Tibial nerve (tissue), 4 donors: Measurements from ENCODE around the gene HYAL2. TPM values are rescaled to one million over a fixed set of nuclear protein-coding genes. Genes with fewer than 3 reads are reported as not detected.
"Not testable (repeated sequence)": the region's sequence is repeated elsewhere in the genome, so short reads cannot be mapped to it uniquely, and the experiment has no call there.

Experiments used
- DNase-seq, 2 donors: peaks; one replicate each; pipeline ENCODE4 v3.0.0-alpha.2; 2019; ENCODE audit warnings: low spot score in 2 of 2
- H3K27ac ChIP-seq, 4 donors: fragments of 200-600 bp; sonication (generic) in 3 of 4; one replicate each; pipeline ENCODE4 v1.5.1; 2017 to 2019; ENCODE audit warnings: mild to moderate bottlenecking in 1 of 4
- H3K27me3 ChIP-seq, 2 donors: fragments of 200-600 bp; sonication (generic) in 1 of 2; one replicate each; pipeline versions ENCODE4 v1.5.1 to v1.6.0; 2017 to 2019
- H3K36me3 ChIP-seq, 3 donors: fragments of 200-600 bp; sonication (generic); one replicate each; pipeline ENCODE4 v1.5.1; 2018 to 2019
- H3K4me1 ChIP-seq, 4 donors: fragments of 200-600 bp; sonication (generic) in 3 of 4; one replicate each; pipeline ENCODE4 v1.5.1; 2017 to 2019
- H3K4me3 ChIP-seq, 4 donors: fragments of 200-600 bp; sonication (generic) in 3 of 4; one replicate each; pipeline ENCODE4 v1.5.1; 2017 to 2019; ENCODE audit warnings: mild to moderate bottlenecking in 1 of 4, moderate library complexity in 1 of 4
- H3K9me3 ChIP-seq, 4 donors: fragments of 200-600 bp; sonication (generic) in 3 of 4; one replicate each; pipeline ENCODE4 v1.5.1; 2017 to 2019
- CTCF ChIP-seq, 5 experiments: fragments of 200-600 bp in 3 of 5; fragments of 450-650 bp in 2 of 5; sonication (generic) in 3 of 5; IDR thresholded peaks; one replicate each; pipeline ENCODE4 v1.5.1; 2016 to 2019; ENCODE audit warnings: antibody characterized with exemption in 5 of 5, mild to moderate bottlenecking in 3 of 5, moderate library complexity in 2 of 5
- EP300 ChIP-seq, 2 donors: sonication (generic); formaldehyde crosslinking; IDR thresholded peaks; one replicate each; pipeline ENCODE4 v1.6.1; 2017; ENCODE audit warnings: antibody characterized with exemption in 2 of 2, mild to moderate bottlenecking in 1 of 2
- POLR2A ChIP-seq, 2 donors: fragments of 450-650 bp; IDR thresholded peaks; one replicate each; pipeline ENCODE4 v1.6.1; 2017; ENCODE audit warnings: antibody characterized with exemption in 2 of 2, mild to moderate bottlenecking in 2 of 2, moderate library complexity in 2 of 2
- WGBS, 2 donors: methylation state at CpG; one replicate each; pipeline ENCODE4 v1.1.5; 2018; 5-methylcytosine and 5-hydroxymethylcytosine counted together
- total RNA-seq, 4 donors: library from RNA; depleted of rRNA; stranded (reverse); fragments of >200 nt; gene quantifications; one replicate each; pipeline ENCODE4 v1.1.0, GENCODE V29; 2016

HYAL2 gene
- total RNA-seq, 4 donors from 2014 or later: 86.9 to 169 (median 129) TPM

DNA sequence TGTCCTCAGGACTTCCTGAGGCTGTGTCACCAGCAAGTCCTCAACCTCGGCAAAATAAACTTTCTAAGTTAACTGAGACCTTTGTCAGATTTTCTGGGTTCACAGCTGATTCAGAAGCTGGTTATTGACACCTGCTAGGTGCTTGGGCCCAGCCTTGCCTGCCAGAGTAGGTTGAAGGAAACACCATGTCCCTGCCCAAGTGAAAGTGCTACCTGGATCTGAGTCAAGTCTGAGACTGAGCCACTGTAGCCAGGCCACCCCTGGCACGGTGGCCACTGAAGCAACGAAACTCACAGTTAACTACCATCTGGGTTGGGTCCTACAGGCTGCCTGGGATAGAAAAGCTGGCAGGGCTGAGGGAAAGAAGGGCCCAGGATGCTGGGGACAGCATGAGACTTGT, 8.2 kb downstream of the HYAL2 start:
- peaks cover 0 to 35% (median 21%) of the 10 kb centered on the region in 4 donors for H3K4me1 ChIP-seq
- H3K27me3 ChIP-seq: no peaks in the 10 kb centered on the region
- no peak overlapping the region for H3K4me3 ChIP-seq
- no peaks in the 10 kb centered on the region for H3K9me3 ChIP-seq
- H3K36me3 ChIP-seq: peaks cover 0 to 63% (median 0%) of the 10 kb centered on the region in 3 donors
- H3K27ac ChIP-seq: no peak overlapping the region
- DNase-seq: no peak
- TF ChIP-seq EP300 (IDR thresholded peaks at IDR 0.05): no peak
- no peak for TF ChIP-seq CTCF (IDR thresholded peaks at IDR 0.05)
- TF ChIP-seq POLR2A (IDR thresholded peaks at IDR 0.05): no peak
- 81 to 83% methylated on average over 3 of the region's 3 CpGs for WGBS, 2 donors

DNA sequence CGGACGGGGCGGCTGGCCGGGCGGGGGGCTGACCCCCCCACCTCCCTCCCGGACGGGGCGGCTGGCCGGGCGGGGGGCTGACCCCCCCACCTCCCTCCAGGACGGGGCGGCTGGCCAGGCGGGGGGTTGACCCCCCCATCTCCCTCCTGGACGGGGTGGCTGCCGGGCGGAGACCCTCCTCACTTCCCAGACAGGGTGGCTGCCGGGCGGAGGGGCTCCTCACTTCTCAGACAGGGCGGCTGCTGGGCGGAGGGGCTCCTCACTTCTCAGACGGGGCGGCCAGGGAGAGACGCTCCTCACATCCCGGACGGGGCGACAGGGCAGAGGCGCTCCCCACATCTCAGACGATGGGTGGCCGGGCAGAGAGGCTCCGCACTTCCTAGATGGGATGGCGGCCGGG, 10.5 kb downstream of the HYAL2 start:
- H3K9me3 ChIP-seq, DNase-seq, H3K4me3 ChIP-seq, H3K27ac ChIP-seq, H3K27me3 ChIP-seq: not testable (repeated sequence)
- peaks cover 0 to 58% (median 0%) of the 10 kb centered on the region in 3 donors for H3K36me3 ChIP-seq
- H3K4me1 ChIP-seq: peaks cover 0 to 12% (median 1%) of the 10 kb centered on the region in 4 donors
- WGBS, 2 donors: 96 to 97% methylated on average over 14 to 16 of the region's 32 CpGs

- Histone ChIP-seq H3K27ac (peak overlapping the region in 2 of 4 donors; percentile 3 to 89), H3K4me1 (peaks cover 0 to 44% (median 27%) of the 10 kb centered on the region in 4 donors), H3K27me3 (no peaks in the 10 kb centered on the region), H3K4me3 (no peak overlapping the region), H3K9me3 (no peaks in the 10 kb centered on the region), H3K36me3 (peaks cover 0 to 19% (median 0%) of the 10 kb centered on the region in 3 donors)
- TF ChIP-seq POLR2A (IDR thresholded peaks at IDR 0.05) (no peak), EP300 (IDR thresholded peaks at IDR 0.05) (no peak), CTCF (IDR thresholded peaks at IDR 0.05) (no peak)
- DNase-seq: no peak
Measured at GRCh38 chr3:50304601-50305000, 17.9 kb downstream of the HYAL2 start.

- H3K9me3 ChIP-seq: no peaks in the 10 kb centered on the region
- DNase-seq: peak in 1 of 2 donors; percentile 77
- WGBS, 2 donors: 36 to 41% methylated on average over 10 to 11 of the region's 14 CpGs
- H3K4me3 ChIP-seq: peak within 1 kb of the TSS in 2 of 4 donors; percentile 20 to 44
- H3K27ac ChIP-seq: peak within 1 kb of the TSS; percentile 45 to 89 (median 75)
- TF ChIP-seq EP300 (IDR thresholded peaks at IDR 0.05): peak in 1 of 2 donors; percentile 53
- TF ChIP-seq CTCF (IDR thresholded peaks at IDR 0.05): peak in 1 of 5 experiments; percentile 16
- TF ChIP-seq POLR2A (IDR thresholded peaks at IDR 0.05): peak in 1 of 2 donors; percentile 49
- H3K27me3 ChIP-seq: no peaks in the 10 kb centered on the region
- H3K36me3 ChIP-seq: peaks cover 0 to 5% (median 0%) of the 10 kb centered on the region in 3 donors
- peaks cover 0 to 51% (median 36%) of the 10 kb centered on the region in 4 donors for H3K4me1 ChIP-seq
Measured at GRCh38 chr3:50303013-50303815, 19.3 kb downstream of the HYAL2 start, which contains the start of gene HYAL1. HYAL1 (minus strand) TSS chr3:50303574; CDS start chr3:50302956, 618 bp downstream.

DNA sequence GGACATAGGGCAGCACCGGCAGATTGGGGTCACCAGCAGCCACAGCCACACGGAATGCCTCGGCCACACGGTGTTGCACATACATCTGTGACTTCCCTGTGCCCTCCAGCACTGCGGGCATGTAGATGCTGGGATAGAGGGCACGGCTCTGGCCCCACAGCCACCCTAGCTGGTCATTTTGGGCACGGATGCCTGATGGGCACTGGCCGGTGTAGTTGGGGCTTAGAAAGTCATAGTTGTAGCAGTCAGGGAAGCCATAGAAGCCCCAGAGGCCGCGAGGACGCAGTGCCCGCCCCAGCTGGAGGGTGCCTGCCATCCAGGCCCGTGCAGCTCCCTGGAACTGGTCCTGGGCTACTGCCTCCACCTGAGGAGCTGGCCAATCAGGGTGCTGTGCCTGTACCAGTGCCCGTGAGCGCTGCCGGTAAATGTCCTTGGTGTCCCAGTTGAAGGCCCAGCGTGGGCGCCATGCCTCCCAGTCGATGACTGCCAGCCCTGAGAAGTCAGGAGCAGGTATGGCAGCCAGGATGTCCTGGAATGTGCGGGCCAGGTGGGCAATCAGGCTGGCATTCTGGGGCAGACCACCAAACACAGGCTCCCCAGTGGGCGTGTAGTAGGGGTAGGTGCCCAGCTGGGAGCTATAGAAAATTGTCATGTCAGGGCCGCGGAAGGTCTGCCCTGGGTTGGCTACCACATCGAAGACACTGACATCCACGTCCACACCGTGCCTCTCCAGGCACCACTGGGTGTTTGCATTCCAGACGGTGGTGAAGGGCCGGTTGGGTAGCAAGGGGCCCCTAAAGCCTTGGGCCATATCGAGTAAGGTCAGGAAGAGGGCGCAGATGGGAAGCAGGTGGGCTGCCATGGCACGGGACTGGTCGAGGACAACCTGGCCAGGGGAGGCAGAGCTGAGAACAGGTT, 20.2 kb downstream of the HYAL2 start:
- DNase-seq: no peak
- H3K4me3 ChIP-seq: peak overlapping the region in 2 of 4 donors; percentile 20 to 44
- WGBS, 2 donors: 82 to 84% methylated on average over 21 to 24 of the region's 32 CpGs
- H3K9me3 ChIP-seq: no peaks in the 10 kb centered on the region
- no peak for TF ChIP-seq POLR2A (IDR thresholded peaks at IDR 0.05)
- H3K27me3 ChIP-seq: no peaks in the 10 kb centered on the region
- peak overlapping the region; percentile 45 to 89 (median 75) for H3K27ac ChIP-seq
- H3K4me1 ChIP-seq: peaks cover 0 to 59% (median 40%) of the 10 kb centered on the region in 4 donors
- peaks cover 0 to 4% (median 0%) of the 10 kb centered on the region in 3 donors for H3K36me3 ChIP-seq
